Kasumi-1 (cell line): ENCODE measurements around the gene MFAP3L.

Experiments
- DNase-seq, 2 experiments: peaks; one replicate each; lab custom pipeline; 2025; lab: John Stamatoyannopoulos, UW

Gene MFAP3L

DNA sequence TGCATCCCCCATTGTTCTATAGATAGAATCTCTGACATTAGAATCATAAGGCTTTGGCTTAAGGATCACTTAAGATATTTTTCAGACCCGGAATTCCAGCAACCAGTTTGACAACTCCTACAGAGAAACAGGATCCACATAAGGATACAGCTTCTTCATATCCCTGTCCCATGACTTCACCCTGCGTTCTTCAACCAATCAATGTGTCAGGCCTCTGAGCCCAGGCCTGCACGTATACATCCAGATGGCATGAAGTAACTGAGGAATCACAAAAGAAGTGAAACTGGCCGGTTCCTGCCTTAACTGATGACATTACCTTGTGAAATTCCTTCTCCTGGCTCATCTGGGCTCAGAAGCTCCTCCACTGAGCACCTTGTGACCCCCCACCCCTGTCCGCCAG, 85.1 kb downstream of the MFAP3L start:
- no peak for DNase-seq

GRCh38 chr4:169940460-169940859, 85.7 kb downstream of the MFAP3L start:
- no peak for DNase-seq
